Stimulated activated CD8-positive, alpha-beta memory T cell treated with anti-CD3 and anti-CD28 coated beads, Interleukin-15, amount 100 ng/mL, for 4 hours (primary cell): Measurements from ENCODE around the gene CXCR6.

Source experiments
- DNase-seq, 2 donors: peaks; one replicate each; pipeline ENCODE4 v3.0.0-alpha.2; 2020; ENCODE audit warnings: low read depth in 2 of 2

CXCR6 gene

DNA sequence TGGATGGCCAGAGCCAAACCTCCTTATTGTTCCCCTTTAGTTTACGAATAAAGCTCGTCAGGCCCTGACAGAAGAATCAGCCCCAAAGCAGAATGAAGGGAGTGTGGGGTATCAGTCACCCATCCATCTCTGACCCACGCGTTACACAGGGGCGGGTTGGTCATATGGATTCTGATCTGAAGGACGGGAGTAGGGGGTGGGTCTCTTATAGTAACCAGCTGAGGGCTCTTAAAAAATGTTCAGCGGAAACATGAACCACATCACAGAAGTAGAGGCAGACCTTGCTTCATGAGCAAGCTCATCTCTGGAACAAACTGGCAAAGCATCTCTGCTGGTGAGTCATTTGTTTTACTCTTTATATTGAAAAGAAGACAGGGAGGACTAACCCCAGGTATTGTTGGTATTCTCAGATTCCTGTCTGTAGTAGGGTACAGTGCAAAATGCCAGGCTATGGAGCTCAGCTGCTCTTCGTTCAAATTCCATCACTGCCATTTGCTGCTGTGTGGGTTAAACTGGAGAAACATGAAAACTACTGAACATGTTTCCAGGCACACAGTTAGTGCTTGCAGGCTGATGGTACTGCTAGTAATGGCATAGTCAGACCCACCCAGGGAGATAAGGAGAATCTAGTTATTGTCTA is at the start of gene CXCR6:
TSS of gene CXCR6 (plus strand) at position 258 of the 640 bp plus-strand sequence. CDS start 3,018 bp downstream, outside the sequence.
- peak; percentile 19 to 30 for DNase-seq

DNA sequence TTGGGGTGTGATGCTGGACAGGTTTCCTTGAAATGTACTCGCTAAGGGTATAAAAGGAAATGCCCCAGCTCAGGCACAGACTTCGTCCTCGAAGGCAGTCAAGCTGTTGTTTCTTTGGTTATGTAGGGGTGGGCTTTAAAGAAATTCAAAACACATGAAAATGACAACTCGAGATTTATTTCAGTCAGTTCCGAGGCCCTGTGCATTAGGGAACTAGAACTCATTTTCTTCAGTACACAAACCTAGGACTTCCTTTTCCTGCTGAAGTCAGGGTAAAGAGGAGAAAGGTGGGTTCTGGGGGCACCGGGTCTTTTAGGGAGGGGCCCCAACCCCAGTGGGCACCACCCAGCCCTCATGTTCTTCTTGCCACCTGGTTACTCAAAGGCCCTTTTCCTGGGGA is 49.2 kb upstream of the CXCR6 start:
- DNase-seq: no peak

DNA sequence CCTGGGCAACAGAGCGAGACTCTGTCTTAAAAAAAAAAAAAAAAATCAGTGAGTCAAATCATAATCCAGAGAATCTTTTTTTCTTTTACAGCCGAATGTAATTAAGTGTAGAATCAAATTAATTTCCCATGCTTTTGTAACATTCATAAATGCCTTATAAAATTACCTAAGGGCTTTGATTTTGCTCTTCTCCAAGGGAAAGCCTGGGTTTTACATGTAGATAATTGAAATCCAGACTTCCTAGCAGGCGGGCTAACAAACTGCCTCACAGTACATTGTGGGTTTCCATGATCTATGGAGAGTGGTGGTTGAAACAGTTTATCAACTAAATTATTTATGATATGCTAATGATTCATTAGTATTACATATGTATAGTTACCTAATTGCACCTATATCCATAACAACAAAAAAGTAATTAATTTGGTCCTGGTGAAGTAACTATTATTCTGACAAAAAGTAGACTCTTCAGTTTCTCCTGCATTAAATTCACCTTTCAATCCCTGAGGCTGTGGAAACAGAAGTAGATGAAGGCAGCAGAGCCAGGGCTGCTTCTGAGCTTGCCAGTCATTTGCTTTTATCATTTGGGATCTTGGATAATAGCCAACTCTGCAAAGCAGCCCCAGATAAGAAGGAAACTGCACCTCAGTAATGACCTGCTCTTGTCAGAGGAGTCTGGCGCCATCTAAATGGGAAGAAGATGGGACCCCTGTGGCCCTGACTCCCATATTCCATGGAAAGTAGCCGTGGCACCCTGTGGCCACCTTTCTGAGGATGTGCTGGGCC is 47.4 kb upstream of the CXCR6 start:
- no peak for DNase-seq

DNA sequence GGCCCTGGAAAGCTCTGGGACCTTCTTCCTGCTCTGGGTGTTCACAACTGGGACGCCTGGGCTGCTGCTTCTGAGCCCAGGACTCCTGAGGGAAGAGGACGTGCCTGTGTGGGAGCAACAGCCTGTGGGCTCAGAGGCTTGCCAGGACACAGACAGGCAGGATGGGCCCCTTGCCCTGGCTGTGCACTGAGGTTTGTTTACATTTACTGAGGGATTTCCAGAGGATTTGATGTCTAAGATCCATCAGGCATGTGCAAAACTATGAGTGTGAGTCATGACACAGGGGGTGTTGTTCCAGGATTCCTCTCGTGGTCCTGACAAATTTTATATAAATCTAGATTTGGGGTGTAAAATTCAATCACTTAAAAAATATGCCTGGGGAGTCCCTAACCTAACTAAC is 46.3 kb upstream of the CXCR6 start:
- DNase-seq: no peak

DNA sequence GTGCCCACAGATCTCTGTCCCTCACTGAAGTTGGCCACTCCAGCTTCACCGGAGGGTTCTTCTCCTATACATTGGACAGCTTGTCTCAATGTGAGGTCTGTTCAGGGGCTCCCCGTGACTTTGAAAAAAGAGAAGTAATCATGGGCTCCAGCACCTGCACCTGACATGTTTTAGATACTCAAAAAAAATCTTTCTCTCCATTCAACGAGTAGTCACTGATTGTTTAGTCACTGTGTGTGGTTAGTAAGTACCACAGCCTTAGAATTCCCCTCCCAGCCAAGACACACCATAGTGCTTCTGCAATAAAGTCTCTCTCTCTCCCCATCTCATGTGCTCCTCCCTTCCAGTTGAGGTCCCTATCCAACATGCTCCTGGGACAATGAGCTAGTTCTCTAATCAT is 38.3 kb upstream of the CXCR6 start:
- no peak for DNase-seq

DNA sequence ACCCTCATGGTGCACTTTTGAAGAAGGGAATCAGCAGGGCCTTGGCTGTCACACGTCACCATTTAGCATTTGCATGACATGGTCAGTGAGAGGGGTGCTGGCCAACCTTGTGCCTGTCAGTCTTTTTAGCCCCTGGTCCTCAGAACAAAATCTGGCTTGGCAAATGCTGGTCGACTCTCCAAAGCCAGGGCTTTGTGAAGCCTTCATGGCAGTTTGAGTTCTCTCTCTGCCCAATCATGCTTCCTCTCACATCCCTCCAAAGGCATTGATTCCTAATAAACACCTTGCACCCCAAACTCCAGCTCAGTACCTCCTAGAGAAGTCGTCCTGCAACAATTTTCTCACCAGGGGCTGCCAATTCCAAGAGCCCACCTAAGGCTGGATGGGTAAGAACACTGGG is 37.5 kb upstream of the CXCR6 start:
- DNase-seq: no peak

DNA sequence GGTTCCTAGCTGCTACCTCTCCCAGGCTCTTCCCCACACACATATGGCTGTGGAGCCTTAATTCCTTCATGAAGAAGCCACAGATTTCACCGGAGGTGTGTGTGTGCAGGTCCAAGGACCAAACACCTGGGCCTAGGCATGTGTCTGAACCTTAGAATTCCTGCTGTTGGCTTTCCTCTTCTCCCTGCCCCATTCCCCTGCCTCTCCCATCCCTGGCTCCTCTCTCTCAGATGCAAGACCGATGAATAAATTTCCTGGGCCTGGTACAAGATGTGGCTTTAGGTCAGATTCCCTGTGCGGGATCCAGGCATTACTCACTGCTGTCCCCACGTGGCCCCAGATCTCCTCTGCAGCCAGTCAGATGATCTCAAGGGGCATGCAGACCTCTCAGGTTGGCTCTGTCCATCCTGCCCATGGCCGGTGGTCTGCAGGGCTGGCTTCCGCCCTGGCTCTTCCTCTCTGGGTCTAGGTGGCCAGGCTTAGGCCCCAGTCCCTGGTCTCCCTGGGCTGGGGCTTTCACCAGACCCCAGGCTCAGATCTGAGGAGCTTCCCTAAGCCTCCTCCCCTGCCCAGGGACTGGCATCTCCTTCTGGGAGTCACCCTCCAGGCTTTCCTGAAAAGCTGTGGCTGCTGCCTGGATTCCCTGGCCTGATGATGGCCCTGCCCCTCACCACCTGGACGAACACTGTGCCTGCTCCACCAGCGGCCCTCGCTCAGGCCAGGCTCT is 36.4 kb upstream of the CXCR6 start:
- DNase-seq: no peak

DNA sequence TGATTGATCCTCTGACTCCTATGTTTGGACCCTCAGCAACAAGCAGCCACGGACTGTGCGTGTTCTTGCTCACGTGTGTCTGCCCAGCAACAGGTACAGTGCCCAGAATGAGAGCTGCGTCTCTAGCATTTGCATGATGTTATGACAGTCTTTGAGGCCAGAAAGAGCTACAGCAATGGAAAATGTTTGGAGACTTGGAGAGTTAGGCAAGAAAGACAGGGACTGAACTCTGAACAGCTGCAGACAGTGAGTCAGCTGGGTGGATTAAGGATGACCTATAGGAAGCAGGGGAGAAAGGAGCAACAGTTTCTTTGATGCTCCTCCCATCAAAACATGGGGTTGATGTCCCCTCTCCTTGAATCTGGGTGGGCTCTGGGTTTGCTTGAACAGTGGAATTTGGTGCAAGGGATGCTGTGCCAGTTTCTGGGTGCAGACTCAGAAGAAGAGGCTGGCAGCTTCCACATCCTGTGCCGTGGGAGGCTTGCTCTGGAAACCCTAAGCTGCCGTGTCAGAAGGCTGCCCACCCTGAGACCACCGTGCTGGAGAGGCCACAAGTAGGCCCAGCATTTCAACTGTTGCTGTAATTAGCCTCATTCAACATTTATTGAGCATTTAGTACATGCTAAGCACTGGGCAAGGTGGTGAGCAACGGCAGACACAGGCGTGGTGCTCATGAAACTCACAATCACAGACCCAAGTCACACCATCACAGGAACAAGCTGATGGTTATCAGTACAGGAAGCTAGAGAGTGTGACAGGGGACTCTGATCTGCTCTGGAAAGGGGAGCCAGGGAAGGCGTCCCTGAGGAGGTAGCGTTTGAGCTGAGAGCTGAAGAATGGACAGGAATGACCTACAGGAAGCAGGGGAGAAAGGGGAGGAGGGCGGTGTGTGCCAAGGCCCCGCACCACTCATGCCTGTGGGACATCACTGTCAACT is 35.2 kb upstream of the CXCR6 start:
- no peak for DNase-seq

DNA sequence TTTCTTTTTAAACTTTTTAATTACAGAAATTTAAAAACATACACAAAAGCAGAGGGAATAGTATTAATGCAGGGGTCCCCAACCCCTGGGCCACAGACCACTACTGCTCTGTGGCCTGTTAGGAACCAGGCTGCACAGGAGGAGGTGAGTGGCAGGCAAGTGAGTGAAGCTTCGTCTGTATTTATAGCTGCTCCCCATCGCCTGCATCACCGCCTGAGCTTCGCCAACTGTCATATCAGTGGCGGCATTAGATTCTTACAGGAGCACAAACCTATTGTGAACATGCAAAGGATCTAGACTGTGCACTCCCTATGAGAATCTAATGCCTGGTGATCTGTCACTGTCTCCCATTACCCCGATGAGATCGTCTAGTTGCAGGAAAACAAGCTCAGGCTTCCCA is 34.5 kb upstream of the CXCR6 start:
- DNase-seq: no peak

DNA sequence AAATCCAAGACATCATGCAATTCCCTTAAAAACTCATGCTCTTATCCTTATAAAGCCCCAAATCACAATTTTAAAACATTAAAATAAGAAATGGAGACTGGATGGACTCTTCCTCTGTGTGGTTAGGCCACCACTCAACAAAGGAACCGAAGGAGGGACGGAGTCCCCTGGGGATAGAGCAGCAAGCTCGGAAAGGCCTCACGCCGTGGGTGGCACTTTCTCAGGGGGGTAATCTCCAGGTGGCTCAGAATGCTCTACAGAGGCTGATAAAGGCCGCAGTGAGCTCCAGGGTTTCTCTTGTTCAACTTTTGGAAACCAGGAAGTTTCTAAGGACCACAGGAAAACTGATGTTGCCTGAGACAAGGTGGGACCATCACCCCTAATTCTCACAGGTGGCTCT is 33.7 kb upstream of the CXCR6 start:
- no peak for DNase-seq

DNA sequence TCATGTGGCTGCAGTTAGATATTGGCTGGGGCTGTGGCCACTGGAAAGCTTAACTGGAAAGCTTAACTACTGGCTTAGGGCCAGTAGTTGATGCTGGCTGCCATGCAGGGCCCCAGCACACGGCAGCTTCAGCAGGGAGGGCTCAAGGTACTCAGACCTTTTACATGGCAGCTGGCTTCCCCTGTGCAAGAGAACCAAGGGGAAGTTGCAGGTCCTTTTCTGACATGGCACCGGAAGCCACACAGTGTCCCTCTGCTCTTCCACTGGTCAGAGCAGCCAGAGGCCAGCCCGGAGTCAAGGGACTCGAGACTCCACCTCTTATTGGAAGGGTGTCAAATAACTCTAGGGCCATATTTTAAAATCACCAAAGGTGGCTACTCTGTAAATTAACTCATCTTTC is 32.4 kb upstream of the CXCR6 start:
- no peak for DNase-seq

DNA sequence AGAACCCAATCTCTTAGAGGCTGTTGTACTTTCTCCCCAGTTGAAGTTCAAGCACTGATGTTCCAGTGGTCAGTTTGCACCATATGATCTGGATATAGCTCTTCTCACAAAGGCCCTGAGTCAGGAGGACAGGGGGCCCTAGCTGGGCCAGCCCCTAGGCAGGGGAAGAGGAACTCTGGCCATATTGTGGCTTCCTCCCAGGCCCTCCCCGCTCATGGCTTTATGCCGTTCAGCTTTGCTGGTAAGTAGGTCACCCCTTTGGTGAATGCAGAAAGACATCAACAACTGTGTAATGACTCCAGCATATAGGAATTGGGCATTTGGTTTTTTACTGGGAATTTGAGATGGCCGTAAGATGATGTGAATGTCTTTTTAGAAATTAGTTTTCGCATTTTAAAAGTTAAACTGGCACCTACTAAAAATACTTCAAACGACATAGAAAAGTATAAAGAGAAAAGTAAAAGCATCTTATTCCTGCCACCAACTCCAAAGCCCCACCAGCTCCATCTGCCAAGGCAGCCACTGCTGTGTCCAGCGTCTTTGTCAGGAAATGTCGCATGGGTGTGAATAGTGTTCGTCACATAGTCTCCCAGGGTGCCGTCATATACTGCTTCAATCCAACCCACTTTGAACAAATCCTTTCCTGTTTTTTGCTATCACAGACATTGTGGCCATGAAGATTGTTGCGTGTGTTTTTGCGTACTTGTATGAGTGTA is 31.6 kb upstream of the CXCR6 start:
- DNase-seq: no peak

DNA sequence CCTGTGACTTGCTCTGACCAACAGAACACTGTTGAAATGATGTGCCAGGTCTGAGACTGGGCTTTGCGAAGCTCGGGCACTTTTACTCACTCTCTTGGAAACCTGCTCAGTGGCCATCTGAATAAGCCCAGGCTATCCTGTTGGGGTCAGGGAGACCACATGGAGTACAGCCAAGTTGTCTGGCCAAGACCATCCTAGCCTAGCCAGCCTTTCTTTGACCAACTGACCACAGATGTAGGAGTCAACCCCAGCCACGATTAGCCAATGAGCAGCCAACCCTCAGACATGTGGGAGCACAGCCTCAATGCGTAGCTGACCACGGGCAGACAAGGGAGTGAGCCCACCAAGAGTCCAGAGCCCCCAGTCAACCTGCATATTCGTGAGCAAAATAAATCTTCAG is 30.8 kb upstream of the CXCR6 start:
- DNase-seq: no peak

DNA sequence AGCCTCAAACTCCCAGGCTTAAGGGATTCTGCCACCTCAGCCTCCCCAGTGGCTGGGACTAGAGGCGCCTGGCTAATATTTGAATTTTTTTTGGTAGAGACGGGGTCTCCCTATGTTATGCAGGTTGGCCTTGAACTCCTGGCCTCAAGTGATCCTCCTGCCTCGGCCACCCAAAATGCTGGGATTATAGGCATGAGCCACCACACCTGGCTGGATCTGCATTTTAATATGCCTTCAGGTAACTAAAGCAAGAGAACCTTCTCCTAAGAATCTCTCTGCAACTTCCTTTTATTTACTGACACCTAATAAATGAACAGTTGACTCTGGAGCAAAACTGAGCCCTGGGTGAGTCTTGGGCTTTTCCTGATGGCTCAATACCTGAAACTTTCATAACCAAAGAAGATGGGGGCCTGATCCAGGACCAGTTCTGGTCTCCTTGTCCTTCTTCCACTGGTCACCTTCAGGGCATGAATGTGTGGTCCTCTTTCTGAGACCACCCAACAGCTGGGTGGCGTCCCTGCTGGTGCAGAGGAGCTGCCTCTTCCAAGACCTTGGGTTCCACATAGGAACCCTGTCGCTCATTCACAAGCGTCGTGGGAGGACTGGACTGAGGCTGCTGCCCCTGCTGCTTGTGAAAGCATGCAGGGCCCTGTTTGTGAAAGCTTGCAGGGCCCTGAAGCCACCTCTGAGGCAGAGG is 28.8 kb upstream of the CXCR6 start:
- DNase-seq: no peak

DNA sequence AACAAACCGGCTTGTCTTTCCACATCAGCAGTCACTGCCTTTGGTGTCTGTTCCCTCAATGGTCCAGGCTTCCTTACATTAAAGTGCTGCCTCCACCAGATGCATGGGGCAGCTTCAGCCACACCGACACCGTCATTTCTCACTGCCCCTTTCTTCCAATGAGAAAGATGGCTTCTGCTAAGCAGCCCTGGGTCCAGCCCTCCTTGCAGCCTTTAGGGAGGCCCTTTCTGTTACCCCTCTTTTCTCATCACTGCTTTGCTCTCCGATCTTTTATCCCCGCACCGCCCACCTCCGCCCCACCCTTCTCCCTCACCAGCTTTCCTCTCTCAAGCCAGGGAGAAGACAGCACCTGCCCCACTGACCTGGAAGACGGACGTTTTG is 28.2 kb upstream of the CXCR6 start:
- no peak for DNase-seq

DNA sequence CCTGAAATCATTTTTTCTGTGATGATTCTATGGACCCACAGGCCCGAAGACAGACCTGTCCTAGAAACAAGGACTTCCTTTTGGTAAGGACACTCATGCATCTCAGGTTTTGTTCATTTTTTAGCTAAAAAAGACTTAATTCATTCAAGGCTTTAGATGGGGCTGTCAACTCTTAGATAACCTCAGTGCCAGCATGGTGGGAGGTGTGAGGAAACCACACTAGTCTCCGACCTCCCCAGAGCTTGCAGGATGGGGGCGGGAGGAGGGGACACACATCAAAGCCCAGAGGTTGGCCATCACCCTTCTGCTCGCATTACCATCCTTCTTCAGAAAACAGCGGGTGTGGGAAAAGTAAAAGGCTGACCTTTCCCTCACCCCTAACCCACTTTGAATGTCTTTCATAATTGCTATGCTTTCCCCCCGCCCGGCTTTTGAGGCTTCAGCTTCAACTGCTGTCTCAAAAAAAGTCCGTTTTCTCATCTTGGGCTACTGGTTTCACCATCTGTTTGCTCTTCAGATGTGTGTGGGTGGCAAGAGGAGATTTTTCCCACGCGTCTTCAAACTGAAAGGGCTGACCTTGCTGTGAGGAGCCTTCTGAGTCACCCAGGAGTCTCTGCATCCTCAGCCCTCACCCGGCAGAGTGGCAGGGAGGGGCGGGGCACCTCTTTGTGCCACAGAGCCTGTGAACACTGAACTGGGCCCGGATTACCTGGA is 27.6 kb upstream of the CXCR6 start:
- DNase-seq: peak; percentile 66 to 78

DNA sequence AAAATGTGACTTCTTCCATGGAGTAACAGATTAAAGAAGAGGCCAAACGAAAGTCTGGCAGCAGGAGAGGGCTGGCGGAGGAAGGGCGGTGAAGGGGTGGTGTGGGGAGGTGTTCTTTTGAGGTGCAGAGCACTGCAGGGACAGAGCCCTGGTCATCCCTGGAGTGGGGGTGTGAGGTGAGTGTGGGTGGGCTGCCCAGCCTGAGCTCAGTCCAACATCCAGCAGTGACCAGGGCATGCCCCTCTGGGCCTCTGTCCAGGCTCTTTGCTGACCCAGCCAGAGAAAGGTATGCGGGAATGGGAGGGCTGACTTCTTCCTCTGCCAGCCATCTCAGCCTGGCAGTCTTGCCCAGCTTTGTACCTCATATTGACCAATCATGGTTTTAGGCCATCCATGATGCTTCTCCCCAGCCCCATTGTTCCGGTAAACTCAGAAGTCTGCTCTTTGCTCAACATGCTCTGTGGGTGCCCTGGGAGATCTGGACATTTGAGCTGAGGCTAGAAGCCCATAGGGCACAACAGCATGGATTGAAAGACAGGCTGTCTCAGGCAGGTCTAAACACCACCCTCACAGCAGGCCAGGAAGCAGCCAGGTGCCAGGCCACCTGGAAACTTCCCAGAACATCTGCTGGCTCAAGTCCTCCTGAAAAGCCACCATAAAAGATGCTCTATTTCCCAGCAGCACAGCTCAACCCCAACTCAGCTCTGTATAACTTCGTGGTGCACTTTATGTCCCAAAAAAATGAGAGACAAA is 25.9 kb upstream of the CXCR6 start:
- no peak for DNase-seq

DNA sequence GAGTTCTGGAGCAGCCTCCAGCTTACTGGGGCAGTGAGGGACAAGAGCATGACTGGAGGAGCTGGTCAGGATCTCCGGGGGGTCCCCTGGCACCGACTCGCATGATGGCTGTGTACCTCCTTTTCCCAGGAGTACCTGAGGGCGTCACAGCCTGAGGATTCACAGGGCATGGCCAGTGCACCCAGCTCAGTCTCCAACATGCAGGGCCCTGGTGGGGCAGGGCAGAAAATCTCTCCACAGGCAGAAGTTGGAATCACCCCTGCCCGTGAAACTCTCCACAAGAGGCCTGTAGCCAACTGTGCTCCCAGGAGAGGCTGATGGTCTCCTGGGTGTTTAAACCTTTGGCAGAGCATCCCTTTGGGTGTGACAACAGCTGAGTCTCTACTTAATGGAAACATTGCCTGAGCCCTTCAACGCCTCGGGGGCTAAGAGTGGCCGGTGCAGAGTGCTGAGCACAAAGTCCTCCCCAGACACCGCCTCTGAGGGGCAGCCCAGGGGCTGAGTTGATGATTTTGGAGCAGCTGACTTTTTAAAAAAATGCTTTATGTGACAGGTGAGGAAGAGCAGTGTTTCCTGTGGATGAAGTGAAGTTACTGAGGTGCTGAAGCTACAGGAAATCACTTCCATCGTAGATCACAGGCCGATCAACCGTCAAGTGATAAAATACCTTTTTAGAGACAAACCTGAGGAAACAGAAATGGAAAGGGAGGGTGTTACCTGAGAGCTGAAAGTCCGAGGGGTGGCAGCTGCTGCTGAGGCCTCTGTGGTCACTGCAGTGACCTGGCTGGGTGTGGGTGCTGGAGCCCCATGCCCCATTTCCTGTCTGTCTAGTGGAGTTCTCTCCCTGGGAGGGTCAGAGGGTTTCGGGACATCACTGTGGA is 21.9 kb upstream of the CXCR6 start:
- no peak for DNase-seq
